Measurements from ENCODE around the gene KRT4. TPM values are rescaled to one million over a fixed set of nuclear protein-coding genes. Genes with fewer than 3 reads are reported as not detected.
"Not testable (repeated sequence)": the region's sequence is repeated elsewhere in the genome, so short reads cannot be mapped to it uniquely, and the experiment has no call there.

Gene KRT4
- total RNA-seq, 1 experiment from 2014 or later: not detected

DNA sequence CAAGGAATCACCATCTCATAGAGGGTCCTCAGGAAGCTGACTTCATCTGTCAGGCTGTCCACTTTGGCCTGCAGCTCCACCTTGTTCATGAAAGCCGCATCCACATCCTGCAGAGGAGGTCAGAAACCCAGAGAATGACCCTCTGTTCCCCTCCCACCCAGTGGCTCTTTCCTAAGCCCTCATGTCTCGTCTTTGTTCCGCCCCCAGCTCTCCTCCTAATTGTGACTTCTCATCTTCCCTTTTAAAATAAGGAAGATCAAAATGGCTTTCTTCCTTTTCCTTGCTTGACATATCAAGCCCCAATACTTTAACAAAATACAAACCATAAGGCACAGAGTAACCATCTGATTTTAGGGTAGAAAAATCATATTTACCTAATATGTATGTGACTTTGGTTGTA, 41.1 kb downstream of the KRT4 start:
- DNase-seq (ENCODE audit: low read depth): no peak

DNA sequence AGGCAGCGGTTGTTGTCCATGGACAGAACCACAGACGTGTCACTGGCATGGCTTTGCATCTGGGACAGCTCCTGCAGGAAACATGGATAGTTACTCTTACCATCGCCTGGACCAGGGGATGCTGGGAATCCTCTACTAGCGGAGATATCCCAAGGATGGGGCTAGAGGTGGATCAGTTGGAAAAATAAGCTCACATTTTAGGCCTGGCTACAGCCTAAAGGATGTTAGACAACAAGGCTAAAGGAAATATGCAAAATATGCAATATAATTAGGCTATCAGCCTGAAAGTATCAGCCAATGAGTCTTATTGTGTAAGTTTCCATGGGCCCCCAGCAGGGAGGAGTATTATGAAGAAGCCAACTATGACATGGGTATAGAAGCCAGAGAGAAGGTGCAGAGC, 41.7 kb downstream of the KRT4 start:
- DNase-seq (ENCODE audit: low read depth): no peak

DNA sequence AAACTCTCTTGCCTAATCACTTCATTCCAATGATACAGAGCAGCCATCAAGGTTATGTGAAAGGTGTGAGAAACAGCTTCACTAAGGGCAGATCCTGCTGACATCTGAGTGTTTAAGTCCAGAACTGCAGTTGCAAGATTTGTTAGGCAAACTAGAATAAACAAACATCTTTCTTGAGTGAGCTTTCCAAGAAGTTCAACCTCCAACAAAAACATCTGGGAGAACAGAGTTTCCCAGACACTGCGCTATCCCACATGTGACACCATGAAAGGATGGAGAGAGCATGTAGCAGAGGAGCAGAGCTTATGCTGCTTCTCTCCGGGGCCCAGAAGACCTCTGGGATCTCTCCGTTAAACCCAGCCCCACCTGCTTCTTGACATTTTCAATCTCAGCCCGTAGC, 42.4 kb downstream of the KRT4 start:
- no peak for DNase-seq (ENCODE audit: low read depth)

DNA sequence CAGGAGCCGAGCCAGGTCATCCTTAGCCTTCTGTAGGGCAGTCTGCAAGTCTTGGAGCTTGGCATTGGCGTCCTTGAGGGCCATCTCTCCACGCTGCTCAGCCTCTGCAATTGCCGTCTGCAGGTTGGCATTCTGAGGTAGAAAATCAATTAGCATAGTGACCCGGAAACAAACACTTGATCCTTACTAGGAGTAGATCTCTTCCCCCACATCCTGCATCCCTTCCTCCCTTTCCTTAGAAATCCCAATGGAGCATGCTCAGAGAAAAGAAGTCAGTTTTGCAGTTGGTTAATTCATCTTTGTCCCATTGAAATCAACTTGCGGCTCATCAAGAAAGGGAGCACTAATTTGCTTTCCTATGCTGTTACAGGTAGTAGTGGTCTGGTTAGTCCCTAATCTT, 42.8 kb downstream of the KRT4 start:
- DNase-seq (ENCODE audit: low read depth): no peak

DNA sequence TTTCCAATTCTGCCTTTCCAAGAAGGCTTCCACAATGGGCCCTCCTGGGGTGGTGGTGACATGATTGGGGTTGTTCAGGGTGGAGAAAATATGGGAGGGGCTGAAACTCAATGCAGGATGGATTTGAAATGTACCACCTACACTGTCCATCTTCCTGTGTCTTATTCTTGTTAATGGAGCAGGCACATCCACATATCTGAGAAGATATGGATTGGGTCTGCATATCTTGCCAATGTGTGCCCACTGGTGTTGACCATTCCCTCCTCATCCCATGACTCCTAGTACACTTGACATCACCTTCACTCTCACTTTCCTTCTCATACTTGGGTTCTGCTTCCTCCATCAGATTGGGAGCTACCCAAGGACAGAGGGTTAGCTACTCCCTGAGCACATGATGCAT, 44.0 kb downstream of the KRT4 start:
- no peak for DNase-seq (ENCODE audit: low read depth)

DNA sequence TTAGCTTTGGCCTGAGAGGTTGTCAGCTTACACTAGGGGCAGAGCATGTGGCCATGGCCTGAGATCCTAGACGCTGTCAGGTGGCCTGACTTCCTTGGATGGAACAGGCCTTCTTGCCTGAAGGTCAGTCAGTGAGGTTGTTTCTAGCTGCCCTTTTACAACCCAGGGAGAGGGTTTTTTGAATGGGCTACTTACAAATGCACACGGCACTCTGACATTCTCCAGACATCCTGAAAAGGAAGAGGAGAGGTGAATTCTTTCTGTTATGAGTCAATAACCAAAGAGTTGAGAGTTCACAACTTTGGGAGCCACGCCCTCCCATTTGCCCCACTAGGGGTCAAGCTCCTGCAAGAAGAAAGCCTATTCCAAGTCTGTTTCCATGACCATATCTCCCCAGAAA, 44.6 kb downstream of the KRT4 start:
- DNase-seq (ENCODE audit: low read depth): no peak

DNA sequence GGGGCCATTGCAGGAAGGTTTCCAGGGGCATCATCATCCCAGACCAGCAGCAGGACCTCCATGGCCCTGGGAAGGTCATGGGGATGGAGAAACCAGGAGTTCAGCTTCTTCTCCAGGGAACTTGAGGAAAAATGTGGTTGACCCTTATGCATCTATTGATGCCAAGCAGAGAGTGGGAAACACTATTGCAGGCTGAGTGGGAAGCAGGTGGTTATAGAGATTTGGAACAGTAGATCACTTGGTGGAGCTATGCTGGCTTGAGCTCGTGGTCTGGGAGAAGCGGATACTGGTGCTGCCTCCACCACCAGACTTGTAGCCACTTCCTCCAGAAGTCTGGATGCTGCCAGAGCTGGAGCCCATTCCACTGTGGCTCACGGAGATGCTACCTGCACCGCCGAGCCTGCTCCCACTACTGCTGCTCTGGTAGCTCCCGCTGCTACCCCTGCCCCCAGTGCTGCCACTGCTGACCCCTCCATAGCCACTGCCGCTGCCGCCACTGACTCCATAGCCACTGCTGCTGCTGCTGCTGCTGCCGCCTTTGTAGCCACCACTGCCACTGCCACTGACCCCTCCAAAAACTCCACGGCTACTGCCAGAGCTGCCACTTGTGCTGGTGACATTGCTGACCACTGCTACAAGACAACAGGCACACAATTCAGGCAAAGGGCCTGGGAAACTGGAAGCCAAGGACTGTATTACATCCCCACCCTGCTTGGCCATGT, 45.3 kb downstream of the KRT4 start:
- DNase-seq (ENCODE audit: low read depth): no peak

DNA sequence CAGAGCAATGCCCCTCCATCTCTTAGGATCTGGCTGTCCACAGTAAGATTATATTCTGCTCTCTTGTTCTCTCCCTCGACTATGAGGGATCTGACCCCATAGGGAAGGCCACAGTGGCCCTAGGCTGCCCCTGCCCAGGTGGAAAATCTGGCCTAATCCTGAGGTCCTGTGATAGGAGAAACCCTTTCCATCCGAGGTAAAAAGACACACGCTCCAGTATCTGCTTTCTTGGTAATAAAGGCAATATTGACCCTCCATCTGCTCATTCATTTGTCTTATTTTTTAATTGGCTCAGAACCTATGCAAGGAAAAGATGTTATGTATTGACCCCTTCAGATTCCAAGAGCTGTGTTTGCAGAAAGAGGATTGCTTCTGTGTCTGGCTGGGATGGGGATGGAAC, 46.5 kb downstream of the KRT4 start:
- DNase-seq (ENCODE audit: low read depth): no peak

DNA sequence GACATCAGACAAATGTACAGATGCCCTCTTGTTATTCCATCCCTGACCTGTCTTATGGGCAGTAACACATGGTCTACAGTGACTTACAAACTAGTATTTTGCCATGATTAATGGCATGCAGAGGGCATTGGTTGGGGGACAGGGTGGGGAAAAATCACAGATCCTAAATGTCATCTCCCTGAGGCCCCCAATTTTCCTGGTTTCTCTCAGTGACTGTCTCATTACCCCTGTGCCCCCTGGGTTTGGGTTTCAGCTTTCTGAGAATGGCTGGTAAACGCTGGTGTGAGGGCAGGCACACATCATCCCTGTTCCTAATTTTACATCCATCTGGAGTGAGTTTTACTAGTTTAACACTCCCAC, 46.9 kb downstream of the KRT4 start:
- DNase-seq (ENCODE audit: low read depth): no peak

DNA sequence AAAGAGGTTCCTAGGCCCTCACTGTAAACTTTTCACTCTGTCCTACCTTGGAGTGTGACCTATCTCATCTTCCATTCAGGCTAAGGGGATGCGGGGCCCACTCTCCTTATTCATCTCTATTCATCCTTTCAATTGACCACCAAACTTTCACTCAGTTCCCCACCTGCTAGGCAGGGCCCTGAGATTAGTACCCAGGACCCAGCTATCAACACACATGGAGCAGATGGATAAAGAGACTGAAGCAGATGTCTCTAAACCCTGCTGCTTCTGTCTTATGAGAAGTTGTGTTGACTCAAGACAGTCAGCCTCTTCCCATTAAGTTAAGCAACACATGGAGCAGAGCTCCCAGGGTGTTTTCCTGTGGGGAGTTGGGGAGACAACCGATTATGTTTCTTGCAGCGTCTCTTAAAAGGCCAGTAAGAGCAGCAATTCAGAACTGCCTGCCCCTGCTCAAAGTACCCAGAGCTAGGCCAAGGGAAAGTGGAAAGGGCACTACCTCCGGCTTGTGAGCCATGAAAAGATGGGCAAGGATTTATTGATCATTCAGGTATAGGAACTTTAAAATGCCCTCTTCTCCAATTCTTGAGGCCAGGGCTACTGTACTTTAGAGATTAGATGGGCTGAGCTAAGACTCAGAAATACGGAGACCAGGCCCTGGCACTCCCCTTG, 47.4 kb downstream of the KRT4 start:
- DNase-seq (ENCODE audit: low read depth): no peak

DNA sequence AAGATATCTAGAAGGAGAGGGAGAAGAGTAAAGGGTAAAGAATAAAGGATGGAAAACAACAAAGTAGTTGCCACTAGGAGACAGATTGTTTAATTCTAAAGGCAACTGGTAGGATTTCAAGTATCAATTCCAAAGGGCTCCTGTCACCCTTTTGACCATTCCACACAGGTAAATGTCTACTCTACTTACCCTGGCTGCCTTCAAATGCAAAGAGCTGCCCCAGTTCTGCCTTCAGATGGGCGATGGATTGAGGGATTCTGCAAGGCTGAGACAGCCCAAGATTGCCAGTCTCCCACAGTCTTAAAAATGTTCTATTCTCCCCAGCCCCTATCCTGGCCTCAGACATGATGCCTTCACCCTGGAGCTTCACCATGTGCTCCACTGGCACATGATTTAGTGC, 48.2 kb downstream of the KRT4 start:
- DNase-seq (ENCODE audit: low read depth): no peak

DNA sequence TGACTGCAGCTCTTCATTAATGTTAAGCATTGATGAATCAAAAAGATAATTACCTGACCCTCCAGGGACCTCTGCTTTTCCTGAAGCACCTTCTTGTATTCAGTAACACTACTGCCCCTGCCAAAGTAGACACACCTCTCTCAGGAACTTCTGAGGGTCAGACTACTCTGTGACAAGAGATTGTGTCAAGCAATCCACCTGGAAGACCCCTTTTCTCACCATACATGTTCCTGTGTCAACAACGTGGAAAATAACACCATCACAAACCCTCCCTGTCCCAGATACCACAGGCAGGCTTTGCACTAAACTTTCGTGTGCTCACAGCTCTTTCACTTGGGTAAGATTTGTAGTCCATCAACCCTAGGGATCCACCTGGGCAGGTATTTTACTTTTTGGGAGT, 49.9 kb downstream of the KRT4 start:
- no peak for DNase-seq (ENCODE audit: low read depth)

DNA sequence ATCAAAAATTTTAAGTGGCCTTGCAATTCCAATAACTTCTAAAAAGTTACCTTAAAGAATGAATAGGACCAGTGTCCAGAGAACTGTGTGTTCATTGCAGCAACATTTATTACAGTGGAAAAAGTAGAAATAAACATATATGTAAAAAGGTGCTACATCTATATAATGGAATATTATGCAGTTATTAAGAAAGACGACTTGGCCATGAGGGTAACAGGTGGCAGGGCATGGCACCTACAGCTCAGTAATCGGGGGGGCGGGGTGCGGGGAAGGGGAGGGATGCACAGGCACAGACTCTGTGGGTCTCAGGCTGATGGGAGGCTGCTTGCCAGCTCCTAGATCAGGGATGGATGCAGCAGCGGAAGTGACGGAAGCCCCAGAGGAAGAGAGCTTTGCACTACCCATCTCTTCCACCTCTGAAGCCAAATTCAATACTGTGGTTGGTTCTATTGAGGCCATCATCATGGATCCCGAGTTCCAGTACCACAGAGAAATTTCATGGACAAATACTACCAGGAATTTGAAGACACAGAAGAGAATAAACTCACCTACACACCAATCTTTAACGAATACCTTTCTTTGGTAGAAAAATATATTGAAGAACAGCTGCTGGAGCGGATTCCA, 50.8 kb downstream of the KRT4 start:
- no peak for DNase-seq (ENCODE audit: low read depth)

DNA sequence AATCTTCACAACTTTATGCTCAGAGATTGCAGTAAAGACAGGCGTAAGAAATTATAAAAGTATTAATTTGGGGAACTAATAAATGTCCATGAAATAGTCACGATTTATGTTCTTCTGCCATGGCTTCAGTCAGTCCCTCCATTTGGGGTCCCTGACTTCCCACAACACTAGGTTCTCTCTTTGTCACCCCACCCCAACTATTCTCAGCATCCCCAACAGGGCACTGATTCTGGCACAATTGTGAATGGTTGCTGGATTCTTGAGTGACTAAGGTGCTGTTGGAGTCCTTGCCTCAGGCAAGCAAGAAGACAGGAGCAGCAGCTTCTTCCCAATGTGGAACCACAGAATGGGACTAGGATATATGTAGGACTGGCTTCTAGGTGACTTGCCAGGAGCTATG, 52.1 kb downstream of the KRT4 start:
- no peak for DNase-seq (ENCODE audit: low read depth)

DNA sequence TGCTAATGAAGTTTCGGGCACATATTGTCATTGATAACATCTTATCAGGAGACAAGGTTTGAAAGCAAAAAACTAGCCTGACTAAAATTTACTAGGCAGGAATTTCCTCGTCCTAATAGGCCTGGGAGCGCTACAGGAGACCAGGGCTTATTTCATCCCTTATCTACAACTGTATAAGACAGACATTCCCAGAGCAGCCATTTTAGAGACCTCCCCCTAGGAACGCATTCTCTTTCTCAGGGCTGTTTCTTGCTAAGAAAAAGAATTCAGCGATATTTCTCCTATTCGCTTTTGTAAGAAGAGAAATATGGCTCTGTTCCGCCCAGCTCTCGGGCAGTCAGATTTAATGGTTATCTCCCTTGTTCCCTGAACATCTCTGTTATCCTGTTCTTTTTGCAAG, 52.7 kb downstream of the KRT4 start:
- not testable (repeated sequence) for DNase-seq (ENCODE audit: low read depth)

DNA sequence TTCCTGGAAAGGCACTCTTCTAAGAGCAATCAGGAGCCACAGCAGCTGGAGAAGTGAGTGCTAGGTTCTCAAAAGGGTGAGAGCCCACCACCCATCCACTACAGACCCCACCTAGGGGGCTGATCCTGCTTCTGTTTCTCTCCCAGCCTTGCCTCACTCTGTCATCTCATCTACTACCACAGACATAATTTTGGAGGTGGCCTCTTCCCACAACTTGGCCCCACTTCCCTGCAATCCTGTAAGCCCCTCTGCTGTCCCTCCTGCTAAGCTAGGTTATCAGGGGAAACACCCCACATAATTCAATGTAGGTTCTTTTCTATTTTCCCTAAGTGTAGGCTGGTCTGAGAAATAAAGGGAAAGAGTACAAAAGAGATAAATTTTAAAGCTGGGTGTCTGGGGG, 53.3 kb downstream of the KRT4 start:
- DNase-seq (ENCODE audit: low read depth): no peak

DNA sequence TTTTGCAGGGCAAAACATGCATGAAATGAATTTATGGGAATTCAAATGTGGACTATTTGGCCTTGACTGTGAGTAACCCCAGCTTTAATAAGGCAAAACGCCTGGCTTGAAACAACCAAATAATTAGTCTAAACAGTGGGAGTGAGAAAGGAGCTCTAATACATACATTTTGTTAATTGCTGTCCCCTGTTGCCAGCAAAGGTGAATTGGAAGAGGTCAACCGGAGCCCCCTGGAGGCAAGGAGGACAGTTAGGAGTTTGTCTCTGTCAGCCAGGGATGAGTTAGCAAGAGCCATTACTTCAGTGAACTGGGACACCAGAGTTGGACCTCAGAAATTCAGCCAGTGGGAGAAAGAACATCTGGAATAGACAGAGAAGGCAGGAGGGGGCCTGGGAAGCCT, 54.2 kb downstream of the KRT4 start:
- DNase-seq (ENCODE audit: low read depth): no peak

DNA sequence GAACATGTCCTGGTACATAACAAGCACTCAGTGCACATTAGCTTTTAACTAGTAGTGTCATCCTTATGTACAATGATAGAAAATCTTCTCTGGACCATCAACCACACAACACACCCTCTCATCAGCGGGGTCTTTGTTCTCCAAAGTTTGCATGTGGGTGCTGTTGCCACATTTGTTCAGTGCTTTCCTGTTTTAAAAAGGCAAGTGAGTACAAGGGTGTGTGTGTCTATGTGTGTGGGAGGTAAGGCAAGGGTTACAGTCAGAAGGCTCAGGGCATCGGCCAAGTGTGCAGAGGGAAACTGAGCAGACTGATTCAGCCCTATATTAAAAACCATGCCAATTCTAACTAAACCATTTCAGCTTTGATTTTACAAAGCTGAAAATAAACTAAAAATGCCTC, 54.7 kb downstream of the KRT4 start:
- DNase-seq (ENCODE audit: low read depth): no peak

DNA sequence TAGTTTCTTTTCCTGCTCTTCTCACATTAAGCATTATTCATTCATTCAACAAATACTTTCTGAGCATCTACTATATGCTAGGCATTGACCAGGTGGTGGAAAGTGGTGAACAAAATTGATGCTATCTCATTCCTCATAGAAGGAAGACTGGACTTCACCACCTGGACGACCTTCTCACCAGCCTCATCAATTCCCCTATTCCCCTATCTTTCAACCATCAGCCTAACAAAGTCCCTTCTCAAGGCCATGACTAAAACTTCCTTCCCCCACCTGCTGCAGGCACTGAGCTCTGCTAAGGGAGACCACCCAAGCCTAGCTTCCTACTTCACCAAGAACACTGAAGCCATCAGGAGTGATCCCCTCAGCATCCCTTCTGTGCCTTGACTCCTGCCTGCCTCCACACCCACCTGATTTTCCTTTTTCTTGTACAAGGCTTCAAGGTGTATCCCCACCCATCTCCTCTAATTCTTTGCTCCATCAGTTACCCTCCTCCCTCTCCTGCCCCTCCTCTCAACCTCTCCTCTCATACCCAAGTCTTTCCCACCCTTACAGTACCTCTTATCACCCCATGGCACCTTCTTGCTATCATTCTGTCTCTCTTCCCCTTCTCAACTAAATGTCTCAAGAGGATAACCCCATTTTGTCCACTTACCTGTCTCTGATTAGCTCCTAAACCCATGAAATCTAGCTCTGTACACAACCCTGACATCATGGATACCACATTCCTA, 56.3 kb downstream of the KRT4 start:
- no peak for DNase-seq (ENCODE audit: low read depth)
